Parathyroid adenoma (tissue), 2 donors: ENCODE measurements around the gene NRTN.

Experiments
- H2AFZ ChIP-seq: fragments of 300-600 bp; sonication (generic); one replicate; pipeline ENCODE4 v1.7.0; 2017; ENCODE audit warnings: antibody characterized with exemption, mild to moderate bottlenecking
- H3K27ac ChIP-seq: fragments of 300-600 bp; sonication (generic); one replicate; pipeline ENCODE4 v1.7.0; 2017
- H3K27me3 ChIP-seq: fragments of 300-600 bp; sonication (generic); one replicate; pipeline ENCODE4 v1.7.0; 2017; ENCODE audit warnings: low read length; ENCODE audit not compliant: control insufficient read depth, insufficient read depth
- H3K36me3 ChIP-seq: fragments of 300-600 bp; sonication (generic); one replicate; pipeline ENCODE4 v1.7.0; 2017; ENCODE audit warnings: low read length; ENCODE audit not compliant: control insufficient read depth, insufficient read depth
- H3K4me1 ChIP-seq: fragments of 300-600 bp; sonication (generic); one replicate; pipeline ENCODE4 v1.7.0; 2017; ENCODE audit warnings: control low read depth
- H3K4me2 ChIP-seq: fragments of 300-600 bp; sonication (generic); one replicate; pipeline ENCODE4 v1.7.0; 2017; ENCODE audit warnings: low read length
- H3K4me3 ChIP-seq: fragments of 300-600 bp; sonication (generic); one replicate; pipeline ENCODE4 v1.7.0; 2017; ENCODE audit warnings: low read depth, low read length
- H3K79me2 ChIP-seq: fragments of 300-600 bp; sonication (generic); one replicate; pipeline ENCODE4 v1.7.0; 2017; ENCODE audit warnings: control low read depth
- H3K9ac ChIP-seq: fragments of 300-600 bp; sonication (generic); one replicate; pipeline ENCODE4 v1.7.0; 2017; ENCODE audit warnings: mild to moderate bottlenecking
- H3K9me3 ChIP-seq: fragments of 300-600 bp; sonication (generic); one replicate; pipeline ENCODE4 v1.7.0; 2017; ENCODE audit warnings: low read length; ENCODE audit not compliant: control insufficient read depth
- CTCF ChIP-seq: fragments of 300-600 bp; sonication (generic); IDR thresholded peaks from one replicate; pipeline ENCODE4 v1.7.0; 2017; ENCODE audit warnings: antibody characterized with exemption, mild to moderate bottlenecking
- donor health status: primary hyperparathyroidism.

NRTN gene

DNA sequence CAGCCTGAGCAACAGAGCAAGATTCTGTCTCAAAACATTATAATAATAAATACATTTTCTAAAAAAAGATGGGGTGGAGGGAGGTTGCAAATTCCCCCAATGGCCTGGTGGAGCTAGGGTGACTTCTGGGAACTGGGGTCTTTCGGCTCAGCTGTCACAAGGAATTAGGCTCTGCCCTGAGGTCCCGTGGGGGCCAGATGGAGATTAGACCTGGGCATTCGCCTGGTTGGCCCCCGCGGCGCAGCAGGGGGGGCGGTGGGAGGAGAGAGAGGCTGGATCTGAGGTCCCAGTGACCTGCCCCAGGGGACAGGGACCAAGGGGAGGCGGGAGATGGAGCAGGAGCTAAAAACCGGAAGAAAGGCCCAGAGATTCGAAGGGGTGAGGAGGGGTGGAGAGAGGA, 19.9 kb downstream of the NRTN start:
- Histone ChIP-seq H3K4me3 (no peak overlapping the region), H3K9me3 (no peaks in the 10 kb centered on the region), H2AFZ (no peak overlapping the region), H3K79me2 (no peaks in the 10 kb centered on the region), H3K4me2 (no peak overlapping the region), H3K27ac (no peak overlapping the region), H3K9ac (no peak overlapping the region), H3K27me3 (no peaks in the 10 kb centered on the region), H3K4me1 (peaks cover 3% of the 10 kb centered on the region), H3K36me3 (no peaks in the 10 kb centered on the region)
- no peak for TF ChIP-seq CTCF

GRCh38 chr19:5825178-5825577, 20.3 kb downstream of the NRTN start:
- Histone ChIP-seq H3K4me3 (no peak overlapping the region), H3K4me1 (peaks cover 3% of the 10 kb centered on the region), H3K27me3 (no peaks in the 10 kb centered on the region), H3K79me2 (no peaks in the 10 kb centered on the region), H3K9ac (no peak overlapping the region), H2AFZ (no peak overlapping the region), H3K9me3 (no peaks in the 10 kb centered on the region), H3K27ac (no peak overlapping the region), H3K36me3 (no peaks in the 10 kb centered on the region), H3K4me2 (no peak overlapping the region)
- TF ChIP-seq CTCF: no peak

GRCh38 chr19:5826531-5827341, 21.9 kb downstream of the NRTN start:
- H3K4me3 ChIP-seq: peak overlapping the region; percentile 35
- no peak overlapping the region for H3K9ac ChIP-seq
- H3K27ac ChIP-seq: peak overlapping the region; percentile 21

DNA sequence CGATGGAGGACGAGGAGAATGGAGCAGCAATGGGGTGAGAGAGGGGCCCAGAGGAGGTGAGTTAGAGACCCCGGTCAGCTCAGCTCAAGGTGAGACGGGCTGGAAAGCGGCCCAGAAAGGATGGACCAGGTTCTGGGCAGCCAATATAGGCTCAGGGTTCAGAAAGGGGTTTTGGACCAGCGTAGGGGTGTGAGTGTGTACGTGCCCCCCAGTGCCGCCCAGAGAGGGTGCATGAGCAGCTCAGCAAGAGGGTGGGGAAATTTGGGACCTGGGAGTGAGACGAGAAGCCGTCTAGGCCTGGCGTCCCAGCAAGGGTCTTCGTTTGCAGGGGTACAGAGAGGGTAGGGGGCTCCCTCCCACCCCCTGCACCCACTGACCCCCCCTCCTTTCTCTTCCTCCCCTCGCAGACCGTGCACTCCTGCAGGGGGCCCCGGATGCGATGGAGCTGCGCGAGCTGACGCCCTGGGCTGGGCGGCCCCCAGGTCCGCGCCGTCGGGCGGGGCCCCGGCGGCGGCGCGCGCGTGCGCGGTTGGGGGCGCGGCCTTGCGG, 22.5 kb downstream of the NRTN start:
- H3K79me2 ChIP-seq: no peaks in the 10 kb centered on the region
- peaks cover 3% of the 10 kb centered on the region for H3K4me1 ChIP-seq
- H3K27me3 ChIP-seq: no peaks in the 10 kb centered on the region
- H3K4me3 ChIP-seq: peak overlapping the region; percentile 35
- no peaks in the 10 kb centered on the region for H3K9me3 ChIP-seq
- no peak overlapping the region for H3K9ac ChIP-seq
- H3K36me3 ChIP-seq: no peaks in the 10 kb centered on the region
- no peak overlapping the region for H3K27ac ChIP-seq
- TF ChIP-seq CTCF: no peak
- peak overlapping the region; percentile 42 for H2AFZ ChIP-seq
- H3K4me2 ChIP-seq: peak overlapping the region; percentile 41

More at GRCh38 chr19:5826531-5827341, 21.9 kb downstream of the NRTN start:
- Histone ChIP-seq H2AFZ (peak overlapping the region; percentile 60), H3K9me3 (no peaks in the 10 kb centered on the region), H3K36me3 (no peaks in the 10 kb centered on the region), H3K27me3 (no peaks in the 10 kb centered on the region), H3K79me2 (no peaks in the 10 kb centered on the region), H3K4me2 (peak overlapping the region; percentile 41), H3K4me1 (peaks cover 3% of the 10 kb centered on the region)
- TF ChIP-seq CTCF: peak; percentile 18
